Measurements from ENCODE around the gene ZNF618. TPM values are rescaled to one million over a fixed set of nuclear protein-coding genes. Genes with fewer than 3 reads are reported as not detected.
A peak's percentile ranks its signal among the peaks of the same experiment; 100 is the strongest.

The ZNF618 gene
- total RNA-seq, 1 donor from 2014 or later, result 1.9 TPM

- H3K9me3 ChIP-seq (replicated peaks), result peaks cover 13% of the 10 kb centered on the region
- intact Hi-C loops (cut with micrococcal nuclease), result no loop called here
- H3K36me3 ChIP-seq, result no peaks in the 10 kb centered on the region
- no peak overlapping the region for H3K27ac ChIP-seq (replicated peaks)
- peaks cover 61% of the 10 kb centered on the region for H3K27me3 ChIP-seq (ENCODE audit: low read depth)
- TF ChIP-seq, protein P1, sequence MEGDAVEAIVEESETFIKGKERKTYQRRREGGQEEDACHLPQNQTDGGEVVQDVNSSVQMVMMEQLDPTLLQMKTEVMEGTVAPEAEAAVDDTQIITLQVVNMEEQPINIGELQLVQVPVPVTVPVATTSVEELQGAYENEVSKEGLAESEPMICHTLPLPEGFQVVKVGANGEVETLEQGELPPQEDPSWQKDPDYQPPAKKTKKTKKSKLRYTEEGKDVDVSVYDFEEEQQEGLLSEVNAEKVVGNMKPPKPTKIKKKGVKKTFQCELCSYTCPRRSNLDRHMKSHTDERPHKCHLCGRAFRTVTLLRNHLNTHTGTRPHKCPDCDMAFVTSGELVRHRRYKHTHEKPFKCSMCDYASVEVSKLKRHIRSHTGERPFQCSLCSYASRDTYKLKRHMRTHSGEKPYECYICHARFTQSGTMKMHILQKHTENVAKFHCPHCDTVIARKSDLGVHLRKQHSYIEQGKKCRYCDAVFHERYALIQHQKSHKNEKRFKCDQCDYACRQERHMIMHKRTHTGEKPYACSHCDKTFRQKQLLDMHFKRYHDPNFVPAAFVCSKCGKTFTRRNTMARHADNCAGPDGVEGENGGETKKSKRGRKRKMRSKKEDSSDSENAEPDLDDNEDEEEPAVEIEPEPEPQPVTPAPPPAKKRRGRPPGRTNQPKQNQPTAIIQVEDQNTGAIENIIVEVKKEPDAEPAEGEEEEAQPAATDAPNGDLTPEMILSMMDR (IDR thresholded peaks at IDR 0.05; ENCODE audit: borderline replicate concordance), result no peak
- no peak for DNase-seq
- H3K4me3 ChIP-seq, result peak overlapping the region; percentile 67
- H3K4me1 ChIP-seq, result peaks cover 15% of the 10 kb centered on the region
Observed at GRCh38 chr9:114097613-114098020, 221.5 kb downstream of the ZNF618 start.

GRCh38 chr9:114098021-114098935 is 222.2 kb downstream of the ZNF618 start:
- Histone ChIP-seq H3K4me3 (peak overlapping the region; percentile 67), H3K9me3 (replicated peaks) (peaks cover 14% of the 10 kb centered on the region), H3K36me3 (no peaks in the 10 kb centered on the region), H3K27ac (replicated peaks) (no peak overlapping the region), H3K27me3 (ENCODE audit: low read depth) (peaks cover 56% of the 10 kb centered on the region), H3K4me1 (peaks cover 15% of the 10 kb centered on the region)
- intact Hi-C loops (cut with micrococcal nuclease), result no loop called here
- TF ChIP-seq, protein P1 (IDR thresholded peaks at IDR 0.05; ENCODE audit: borderline replicate concordance), result no peak
- no peak for DNase-seq

DNA sequence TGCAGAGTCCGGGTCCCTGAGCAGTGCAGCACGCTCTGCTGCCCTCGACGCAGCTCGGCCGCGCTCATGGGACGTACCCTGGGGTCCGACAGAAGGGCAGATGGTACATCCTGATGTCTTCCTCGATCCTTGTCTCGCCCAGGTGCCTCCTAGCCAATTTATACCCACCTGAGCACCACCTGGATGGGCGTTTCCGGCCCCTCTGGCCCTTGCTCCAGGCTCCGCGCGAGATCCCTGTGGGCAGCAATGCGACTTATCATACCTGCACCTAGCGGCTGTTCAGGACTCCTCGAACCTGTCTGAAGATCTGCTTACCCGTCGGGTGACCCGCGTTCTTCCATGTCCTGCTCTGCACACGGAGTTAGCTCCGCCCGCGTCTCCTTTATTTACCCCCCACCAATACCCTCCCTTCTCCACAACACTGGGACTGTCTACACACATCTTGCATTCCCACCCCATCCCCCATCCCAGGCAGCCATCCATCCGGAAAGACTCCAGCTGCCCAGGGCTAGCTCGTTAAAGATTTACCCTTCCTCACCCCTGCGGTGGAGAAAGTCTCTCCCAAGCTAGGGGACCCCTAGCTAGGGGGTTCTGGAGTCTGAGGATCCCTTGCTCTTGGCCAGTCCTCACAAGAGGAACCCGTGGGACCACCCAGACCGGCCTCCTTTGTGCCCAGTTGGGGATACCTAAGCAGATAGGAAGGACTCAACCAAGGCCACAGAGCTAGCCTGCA is 223.0 kb downstream of the ZNF618 start, which contains the start of gene KIF12:
Gene KIF12, minus strand, starts transcription at position 357 of the 733 bp plus-strand sequence. Its CDS starts 16 bp downstream, at position 341.
- intact Hi-C loops (cut with micrococcal nuclease), result no loop called here
- H3K27me3 ChIP-seq (ENCODE audit: low read depth), result peaks cover 55% of the 10 kb centered on the region
- TF ChIP-seq, protein P1 (IDR thresholded peaks at IDR 0.05; ENCODE audit: borderline replicate concordance), result no peak
- no peak for DNase-seq
- H3K27ac ChIP-seq (replicated peaks), result no peak within 1 kb of the TSS
- peaks cover 14% of the 10 kb centered on the region for H3K9me3 ChIP-seq (replicated peaks)
- peaks cover 15% of the 10 kb centered on the region for H3K4me1 ChIP-seq
- peak within 1 kb of the TSS; percentile 67 for H3K4me3 ChIP-seq
- no peaks in the 10 kb centered on the region for H3K36me3 ChIP-seq

DNA sequence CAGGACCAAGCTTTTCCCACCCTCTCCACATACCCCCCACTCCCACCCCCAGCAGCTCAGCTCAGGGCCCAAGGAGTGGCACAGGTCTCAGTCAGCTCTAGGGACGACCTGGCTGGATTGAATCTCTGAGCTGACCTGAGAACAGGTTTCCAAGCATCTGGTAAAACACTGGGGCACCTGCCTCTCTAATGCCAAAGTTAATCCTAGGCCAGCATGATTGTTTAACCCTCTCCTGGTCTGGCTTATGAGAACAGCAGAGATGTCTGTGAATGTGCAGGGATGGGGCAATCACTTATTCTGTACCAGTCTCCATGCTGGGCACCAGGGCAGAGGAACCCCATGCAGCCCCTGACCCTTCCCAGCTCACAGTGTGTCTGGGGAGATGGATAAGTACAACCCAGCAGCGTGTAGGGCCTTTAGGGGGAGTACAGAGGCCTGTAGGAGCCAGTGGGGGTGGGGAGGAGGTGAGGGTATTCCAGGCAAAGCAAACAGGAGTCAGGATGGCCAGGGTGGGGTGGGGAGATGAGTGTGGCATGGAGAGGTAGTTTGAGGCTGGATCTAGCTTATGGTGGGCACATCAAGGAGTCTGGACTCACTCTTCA is 223.7 kb downstream of the ZNF618 start:
- intact Hi-C loops (cut with micrococcal nuclease), result no loop called here
- Histone ChIP-seq H3K27ac (replicated peaks) (no peak overlapping the region), H3K27me3 (ENCODE audit: low read depth) (peaks cover 58% of the 10 kb centered on the region), H3K9me3 (replicated peaks) (peaks cover 14% of the 10 kb centered on the region), H3K4me3 (no peak overlapping the region), H3K36me3 (no peaks in the 10 kb centered on the region), H3K4me1 (peaks cover 15% of the 10 kb centered on the region)
- TF ChIP-seq, protein P1 (IDR thresholded peaks at IDR 0.05; ENCODE audit: borderline replicate concordance), result no peak
- DNase-seq, result no peak

GRCh38 chr9:114100536-114100935 is 224.4 kb downstream of the ZNF618 start:
- H3K4me1 ChIP-seq, result peaks cover 15% of the 10 kb centered on the region
- H3K4me3 ChIP-seq, result no peak overlapping the region
- peaks cover 14% of the 10 kb centered on the region for H3K9me3 ChIP-seq (replicated peaks)
- TF ChIP-seq, protein P1 (IDR thresholded peaks at IDR 0.05; ENCODE audit: borderline replicate concordance), result no peak
- intact Hi-C loops (cut with micrococcal nuclease), result no loop called here
- H3K36me3 ChIP-seq, result no peaks in the 10 kb centered on the region
- H3K27ac ChIP-seq (replicated peaks), result no peak overlapping the region
- peaks cover 58% of the 10 kb centered on the region for H3K27me3 ChIP-seq (ENCODE audit: low read depth)
- no peak for DNase-seq
